HG02884 (cell line): Measurements from ENCODE around the gene RDM1.
"Not testable (repeated sequence)": the region's sequence is repeated elsewhere in the genome, so short reads cannot be mapped to it uniquely, and the experiment has no call there.

Source experiments
- ATAC-seq: cut with Tn5 transposase; IDR thresholded peaks from one replicate; pipeline ENCODE4 v1.9.1; 2021; ENCODE audit warnings: mild to moderate bottlenecking, moderate library complexity; ENCODE audit not compliant: unreplicated experiment

RDM1 gene, protein sequence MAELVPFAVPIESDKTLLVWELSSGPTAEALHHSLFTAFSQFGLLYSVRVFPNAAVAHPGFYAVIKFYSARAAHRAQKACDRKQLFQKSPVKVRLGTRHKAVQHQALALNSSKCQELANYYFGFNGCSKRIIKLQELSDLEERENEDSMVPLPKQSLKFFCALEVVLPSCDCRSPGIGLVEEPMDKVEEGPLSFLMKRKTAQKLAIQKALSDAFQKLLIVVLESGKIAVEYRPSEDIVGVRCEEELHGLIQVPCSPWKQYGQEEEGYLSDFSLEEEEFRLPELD

DNA sequence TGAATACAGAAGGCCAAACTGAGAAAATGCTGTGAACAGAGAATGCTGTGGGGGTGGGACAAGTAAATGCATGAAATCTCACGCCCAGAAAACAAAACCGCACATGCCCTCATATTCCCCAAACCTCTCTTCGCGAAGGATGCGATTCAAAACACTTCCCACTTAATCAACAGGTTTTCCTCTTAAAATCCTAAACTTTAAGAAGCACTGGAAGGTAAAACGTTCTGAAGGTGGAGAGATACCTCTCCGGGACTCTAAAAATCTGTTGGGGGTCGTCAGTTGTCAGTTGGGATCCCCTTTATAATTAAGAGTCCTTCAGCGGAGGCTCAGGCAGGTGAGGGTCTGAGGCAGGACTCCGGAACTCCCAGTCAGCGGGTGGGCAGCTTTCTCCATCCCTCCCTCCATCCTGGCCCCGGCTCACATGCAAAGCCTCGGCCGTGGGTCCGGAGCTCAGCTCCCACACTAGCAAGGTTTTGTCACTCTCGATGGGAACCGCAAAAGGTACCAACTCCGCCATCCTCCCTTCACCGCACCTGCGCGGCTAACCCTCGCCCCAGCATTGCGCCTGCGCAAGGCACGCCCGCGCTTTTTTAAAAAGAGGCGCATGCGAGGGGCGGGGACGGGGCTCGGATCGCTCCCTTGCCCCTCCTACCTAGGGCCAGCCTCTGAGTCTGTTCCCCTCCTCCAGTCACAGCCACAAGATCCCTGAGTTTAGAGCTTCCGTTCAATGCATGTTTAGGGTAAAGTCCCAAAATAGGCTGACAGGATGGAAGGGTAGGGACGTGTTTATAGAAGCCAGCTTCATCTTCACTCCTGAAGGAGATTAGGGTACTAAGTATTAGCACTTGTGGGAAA is at the start of gene RDM1:
Gene RDM1, minus strand, starts transcription at position 563 of the 855 bp plus-strand sequence. Its CDS starts 46 bp downstream, at position 517.
- ATAC-seq, result no peak

GRCh38 chr17:35978346-35978745 is 47.8 kb upstream of the RDM1 start:
- ATAC-seq, result no peak

GRCh38 chr17:35977509-35977908 is 46.9 kb upstream of the RDM1 start:
- ATAC-seq, result no peak

GRCh38 chr17:35973333-35974260 is 43.0 kb upstream of the RDM1 start:
- no peak for ATAC-seq

DNA sequence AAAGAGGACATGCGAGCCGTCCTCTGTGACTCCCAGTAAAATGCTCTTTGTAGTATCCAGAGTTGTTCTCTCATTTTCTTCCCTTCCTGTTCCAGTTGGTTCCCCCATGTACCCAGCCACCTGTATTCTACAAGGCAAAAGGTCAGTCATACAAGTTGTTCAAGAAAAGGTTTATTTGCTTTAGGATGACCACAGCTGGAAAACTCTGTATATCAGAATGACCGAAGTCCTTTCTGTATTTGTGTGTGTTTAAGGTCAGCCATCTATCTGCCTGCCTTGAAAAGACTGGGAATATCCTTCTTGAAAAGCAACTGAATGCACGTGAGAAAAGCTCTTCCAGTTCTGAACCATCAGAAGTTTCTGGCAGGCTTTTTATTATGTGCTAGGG is 42.4 kb upstream of the RDM1 start:
- no peak for ATAC-seq

DNA sequence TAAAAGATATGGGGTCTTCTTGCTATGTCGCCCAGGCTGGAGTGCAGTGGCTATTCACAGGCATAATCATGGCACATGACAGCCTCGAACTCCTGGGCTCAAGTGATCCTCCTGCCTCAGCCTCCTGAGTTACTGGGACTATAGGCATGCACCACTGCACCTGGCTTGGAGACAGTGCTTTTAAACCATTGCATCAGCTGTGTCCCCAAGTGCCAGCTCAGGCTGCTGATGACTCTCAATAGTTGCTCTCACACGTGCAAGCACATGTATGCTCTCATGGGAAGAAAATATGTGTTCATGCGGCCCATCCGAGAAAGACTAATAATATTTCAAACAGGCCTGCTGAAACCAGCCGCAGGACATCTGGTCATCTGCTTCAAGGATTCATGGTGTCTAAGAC is 42.0 kb upstream of the RDM1 start:
- no peak for ATAC-seq

DNA sequence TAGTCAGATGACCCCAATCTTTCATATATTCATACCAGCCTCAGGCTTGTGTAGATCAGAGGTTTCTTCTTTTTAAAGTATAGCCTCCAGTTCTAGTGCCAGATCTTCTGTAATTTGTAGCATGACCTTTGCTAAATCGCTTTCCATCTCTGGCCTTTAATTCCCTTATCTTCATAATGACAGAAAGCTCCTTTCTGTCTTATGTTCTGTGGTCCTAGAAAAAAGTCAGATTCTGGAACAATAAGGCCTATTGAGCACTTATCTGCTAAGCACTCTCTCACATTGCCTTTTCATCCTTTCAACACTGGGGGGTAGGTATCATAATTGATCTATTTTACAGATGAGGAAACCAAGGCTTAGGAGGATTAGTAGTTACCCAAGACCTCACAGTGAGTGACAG is 41.5 kb upstream of the RDM1 start:
- no peak for ATAC-seq

GRCh38 chr17:35969558-35970380 is 39.2 kb upstream of the RDM1 start:
- ATAC-seq, result no peak

DNA sequence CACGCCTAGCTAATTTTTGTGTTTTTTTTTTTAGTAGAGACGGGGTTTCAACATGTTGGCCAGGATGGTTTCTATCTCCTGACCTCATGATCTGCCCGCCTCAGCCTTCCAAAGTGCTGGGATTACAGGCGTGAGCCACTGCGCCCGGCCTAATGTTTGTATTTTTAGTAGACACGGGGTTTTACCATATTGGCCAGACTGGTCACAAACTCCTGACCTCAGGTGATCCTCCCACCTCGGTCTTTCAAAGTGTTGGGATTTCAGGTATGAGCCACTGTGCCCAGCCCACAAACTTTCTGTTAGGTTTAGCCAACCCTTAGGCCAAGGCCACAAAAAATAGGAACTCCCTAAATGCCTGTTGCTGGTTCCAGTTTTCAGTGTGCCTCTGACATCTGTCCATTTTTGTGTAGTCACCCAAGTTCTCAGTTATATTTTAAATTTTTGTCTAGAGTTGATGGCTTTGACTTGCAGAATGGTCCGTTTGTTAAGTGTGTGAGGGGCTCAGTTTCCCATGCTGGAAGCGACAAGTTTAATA is 38.0 kb upstream of the RDM1 start:
- no peak for ATAC-seq

DNA sequence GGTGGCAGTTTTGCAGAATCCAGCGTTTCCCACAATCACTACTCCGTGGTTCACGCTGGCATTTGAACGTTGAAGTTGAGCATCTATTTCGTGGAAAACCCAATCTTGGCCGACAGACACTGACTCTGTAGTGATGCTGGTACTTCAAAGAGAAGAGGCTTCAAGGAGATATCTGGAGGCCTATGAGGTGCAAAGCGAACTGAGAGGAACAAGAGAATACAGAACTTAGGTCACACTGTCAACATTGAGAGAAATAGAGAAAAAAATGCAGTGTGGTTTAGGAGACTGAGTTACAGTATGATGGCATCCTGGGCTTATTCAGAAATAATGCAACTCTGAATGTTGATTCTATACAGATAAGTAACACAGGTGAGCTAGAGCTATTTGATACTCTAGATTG is 34.7 kb upstream of the RDM1 start:
- no peak for ATAC-seq

DNA sequence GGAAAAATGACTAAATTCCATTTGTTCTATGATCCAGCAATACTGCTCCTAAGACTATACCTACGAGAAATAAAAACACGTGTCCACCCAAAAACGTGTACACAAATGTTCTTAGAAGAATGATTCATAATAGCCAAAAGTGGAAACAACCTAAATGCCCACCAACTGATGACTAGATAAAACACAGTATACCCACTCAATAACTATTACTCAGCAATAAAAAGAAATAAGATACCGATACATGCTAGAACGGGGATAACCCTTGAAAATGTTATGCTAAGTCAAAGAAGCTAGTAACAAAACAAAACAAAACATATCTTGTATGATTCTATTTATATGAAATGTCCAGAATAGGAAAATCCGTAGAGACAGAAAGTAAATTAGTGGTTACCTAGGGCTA is 33.1 kb upstream of the RDM1 start:
- ATAC-seq, result no peak

DNA sequence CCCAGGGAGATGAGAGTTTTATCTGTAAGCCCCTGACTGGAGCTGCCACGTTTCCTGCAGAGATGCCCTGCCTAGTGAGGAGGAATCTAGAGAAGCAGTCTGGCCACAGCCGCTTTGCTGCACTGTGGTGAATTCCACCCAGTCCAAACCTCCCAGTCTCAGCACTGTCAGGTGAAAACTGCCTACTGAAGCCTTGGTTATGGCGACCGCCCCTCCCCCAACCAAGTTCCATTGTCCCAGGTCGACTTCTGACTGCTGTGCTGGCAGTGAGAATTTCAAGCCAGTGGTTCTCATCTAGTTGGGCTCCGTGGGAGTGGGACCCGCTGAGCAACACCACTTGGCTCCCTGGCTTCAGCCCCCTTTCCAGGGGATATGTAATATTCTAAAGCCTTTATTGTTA is 23.1 kb upstream of the RDM1 start:
- no peak for ATAC-seq

DNA sequence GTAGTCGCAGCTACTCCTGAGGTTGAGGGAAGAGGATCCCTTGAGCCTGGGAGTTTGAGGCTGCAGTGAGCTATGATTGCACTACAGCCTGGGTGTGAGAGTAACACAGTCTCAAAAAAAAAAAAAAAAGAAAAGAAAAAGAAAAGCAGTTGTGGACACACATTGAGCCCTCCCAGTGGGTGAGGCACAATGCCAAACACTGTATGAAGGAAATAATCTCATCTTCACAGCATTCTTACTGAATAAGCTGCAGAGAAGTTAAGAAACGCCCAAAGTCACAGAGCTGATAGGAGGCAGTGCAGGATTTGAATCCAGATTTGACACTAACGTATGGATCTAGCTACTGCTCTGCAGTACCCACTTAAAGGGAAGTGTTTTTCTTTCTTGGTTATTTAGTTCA is 18.8 kb upstream of the RDM1 start:
- ATAC-seq, result no peak

- no peak for ATAC-seq
Measured at GRCh38 chr17:35948092-35948491, 17.5 kb upstream of the RDM1 start.

- ATAC-seq, result no peak
Measured at GRCh38 chr17:35947156-35947585, 16.6 kb upstream of the RDM1 start.

GRCh38 chr17:35944151-35944550 is 13.6 kb upstream of the RDM1 start:
- ATAC-seq, result no peak

- no peak for ATAC-seq
Measured at GRCh38 chr17:35943537-35943936, 13.0 kb upstream of the RDM1 start, which contains the start of gene LYZL6. Gene LYZL6, minus strand, starts transcription at chr17:35943713. Its CDS starts 4,357 bp downstream, at chr17:35939356.

- no peak for ATAC-seq
Measured at GRCh38 chr17:35942588-35943186, 12.1 kb upstream of the RDM1 start.

GRCh38 chr17:35938492-35938891 is 7.9 kb upstream of the RDM1 start:
- not testable (repeated sequence) for ATAC-seq

- ATAC-seq, result no peak
Measured at GRCh38 chr17:35936063-35936462, 5.5 kb upstream of the RDM1 start.
